Fibroblast of villous mesenchyme (primary cell): ENCODE data around the gene HORMAD2. TPM values are rescaled to one million over a fixed set of nuclear protein-coding genes. Genes with fewer than 3 reads are reported as not detected.

ENCODE experiments used
- DNase-seq: peaks from one replicate; pipeline ENCODE4 v3.0.0-alpha.2; 2010; ENCODE audit warnings: low read depth
- H3K4me3 ChIP-seq: 2 replicates; pipeline ENCODE4 v1.5.1; 2011; ENCODE audit warnings: low read depth, mild to moderate bottlenecking, low read length
- CTCF ChIP-seq: IDR thresholded peaks from 2 replicates; pipeline ENCODE4 v1.5.1; 2012; ENCODE audit warnings: low read depth, mild to moderate bottlenecking, low read length; ENCODE audit not compliant: insufficient read depth
- total RNA-seq: library from RNA; depleted of rRNA; stranded (reverse); fragments of >200 nt; gene quantifications from 2 replicates; pipeline ENCODE4 v1.2.3, GENCODE V29; 2012

Gene HORMAD2
- total RNA-seq, 1 donor = not detected

GRCh38 chr22:30117256-30117655, 37.0 kb downstream of the HORMAD2 start:
- DNase-seq = no peak
- H3K4me3 ChIP-seq = no peak overlapping the region
- TF ChIP-seq CTCF = no peak

GRCh38 chr22:30118291-30118690, 38.0 kb downstream of the HORMAD2 start:
- H3K4me3 ChIP-seq = no peak overlapping the region
- no peak for DNase-seq
- TF ChIP-seq CTCF = no peak

- H3K4me3 ChIP-seq = no peak overlapping the region
- TF ChIP-seq CTCF = no peak
Observed at GRCh38 chr22:30121960-30122359, 41.7 kb downstream of the HORMAD2 start.

GRCh38 chr22:30123463-30123862, 43.2 kb downstream of the HORMAD2 start:
- DNase-seq = no peak
- no peak for TF ChIP-seq CTCF
- no peak overlapping the region for H3K4me3 ChIP-seq

More at GRCh38 chr22:30121960-30122359, 41.7 kb downstream of the HORMAD2 start:
- peak; percentile 2 for DNase-seq

GRCh38 chr22:30127749-30128166, 47.5 kb downstream of the HORMAD2 start:
- no peak for TF ChIP-seq CTCF
- DNase-seq = peak; percentile 61
- no peak overlapping the region for H3K4me3 ChIP-seq

- H3K4me3 ChIP-seq = no peak overlapping the region
- no peak for DNase-seq
- TF ChIP-seq CTCF = no peak
Observed at GRCh38 chr22:30128511-30128910, 48.2 kb downstream of the HORMAD2 start.

- no peak for DNase-seq
- H3K4me3 ChIP-seq = no peak overlapping the region
- TF ChIP-seq CTCF = no peak
Observed at GRCh38 chr22:30129636-30130035, 49.4 kb downstream of the HORMAD2 start.
